Measurements from ENCODE around the gene KDR.

KDR gene

GRCh38 chr4:55079451-55080173, 45.8 kb downstream of the KDR start:
- DNase-seq (ENCODE audit: low read depth, low spot score) = no peak

DNA sequence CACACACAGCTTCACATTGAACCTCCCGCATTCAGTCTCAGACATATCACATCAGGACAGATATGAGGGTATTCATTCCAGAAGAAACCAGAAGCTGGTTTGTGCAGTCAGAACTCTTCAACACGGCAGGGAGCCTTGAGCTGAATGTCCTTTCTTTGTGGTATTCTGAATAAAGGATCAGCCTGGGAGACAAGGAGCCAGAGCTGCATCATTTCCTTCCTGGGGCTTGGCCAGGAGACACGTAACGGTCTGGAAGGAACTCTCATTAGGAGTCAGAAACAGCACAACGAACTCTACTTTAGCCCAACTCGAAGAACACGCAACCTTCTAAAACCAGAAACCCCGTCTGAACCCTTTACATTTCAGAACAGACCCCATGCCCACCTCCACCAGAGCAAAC, 46.4 kb downstream of the KDR start:
- DNase-seq (ENCODE audit: low read depth, low spot score) = no peak

GRCh38 chr4:55077577-55077976, 47.8 kb downstream of the KDR start:
- DNase-seq (ENCODE audit: low read depth, low spot score) = no peak

DNA sequence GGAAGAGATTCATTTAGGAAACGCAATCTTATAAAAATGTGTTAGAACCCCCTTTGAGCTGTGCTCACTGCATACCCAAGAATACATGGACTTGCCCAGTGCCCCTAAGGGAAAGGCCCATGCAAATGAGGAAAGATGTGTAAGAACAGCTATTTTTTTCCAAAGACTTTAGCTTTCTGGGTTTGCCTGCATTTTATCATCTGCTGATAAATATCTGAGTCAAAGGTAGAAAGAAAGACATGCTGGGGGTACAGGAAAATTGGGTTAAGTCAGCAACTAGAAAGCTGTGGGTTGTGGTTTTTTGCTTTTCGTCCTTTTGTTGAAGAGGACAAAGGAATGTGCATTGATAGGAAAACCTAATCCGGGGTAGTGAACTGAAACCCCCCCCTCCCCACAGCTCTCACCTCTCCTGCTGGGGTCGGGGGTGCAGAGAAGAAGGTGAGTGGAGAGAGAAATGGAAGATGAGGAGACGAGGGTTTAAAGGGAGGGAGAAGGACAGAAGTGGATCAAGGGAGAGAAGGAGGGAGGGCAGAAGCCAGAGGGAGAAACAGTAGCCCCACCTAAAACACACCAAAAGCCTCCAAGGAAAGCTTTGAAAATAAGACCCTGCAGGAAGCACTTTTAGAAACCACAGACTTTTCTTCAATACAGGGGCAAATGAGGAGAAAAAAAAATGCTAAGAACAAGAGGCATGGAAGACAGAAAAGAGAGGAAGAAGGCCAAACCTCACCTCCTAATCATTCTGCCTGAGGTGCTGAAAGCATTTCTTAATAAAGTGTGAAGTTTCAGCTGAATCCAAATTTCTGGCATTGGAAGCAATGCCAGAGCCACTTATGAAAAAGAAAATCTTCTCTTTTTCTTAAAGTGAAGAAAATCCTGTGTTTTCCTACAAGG, 49.3 kb downstream of the KDR start:
- DNase-seq (ENCODE audit: low read depth, low spot score) = no peak

- no peak for DNase-seq (ENCODE audit: low read depth, low spot score)
Measured at GRCh38 chr4:55075376-55075775, 50.0 kb downstream of the KDR start.

- DNase-seq (ENCODE audit: low read depth, low spot score) = no peak
Measured at GRCh38 chr4:55074386-55074785, 51.0 kb downstream of the KDR start.

DNA sequence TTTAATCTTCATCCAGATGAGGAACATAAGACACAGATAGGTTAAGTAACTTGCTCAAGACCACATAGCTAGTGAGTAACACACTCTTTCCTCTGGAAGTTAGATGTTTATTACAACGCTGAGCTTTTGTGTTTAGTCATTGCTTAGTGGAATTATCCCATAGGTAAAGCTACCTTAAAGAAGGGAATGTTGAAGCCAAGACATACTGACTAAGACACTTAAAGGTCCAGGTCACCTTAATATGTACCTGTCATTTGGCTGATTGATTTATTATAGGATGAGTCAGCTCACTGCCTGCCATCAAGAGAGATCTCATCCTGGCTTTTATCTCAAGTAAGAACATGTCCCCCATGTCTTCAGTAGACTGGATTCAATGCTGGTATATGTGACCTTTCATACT, 53.4 kb downstream of the KDR start:
- no peak for DNase-seq (ENCODE audit: low read depth, low spot score)

- DNase-seq (ENCODE audit: low read depth, low spot score) = no peak
Measured at GRCh38 chr4:55069248-55069647, 56.1 kb downstream of the KDR start.

DNA sequence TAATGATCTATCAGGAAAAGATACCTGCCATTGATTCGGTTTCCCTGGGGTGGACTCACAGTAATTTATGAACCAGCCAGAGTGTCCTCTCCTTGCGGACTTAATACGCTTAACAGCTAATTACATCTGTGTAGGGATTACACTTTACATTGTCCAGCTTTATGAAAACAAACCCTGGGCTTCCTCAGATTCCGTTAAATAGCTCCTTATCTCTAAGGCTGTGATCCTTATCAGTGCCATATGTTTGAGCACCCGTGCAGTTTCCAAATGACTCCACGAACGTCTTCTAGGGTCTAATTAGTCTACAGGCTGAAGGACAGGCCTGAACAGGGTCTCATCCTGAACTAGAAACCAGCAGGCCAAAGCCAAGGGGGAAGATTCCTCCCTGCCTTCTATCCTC, 56.9 kb downstream of the KDR start:
- DNase-seq (ENCODE audit: low read depth, low spot score) = no peak

DNA sequence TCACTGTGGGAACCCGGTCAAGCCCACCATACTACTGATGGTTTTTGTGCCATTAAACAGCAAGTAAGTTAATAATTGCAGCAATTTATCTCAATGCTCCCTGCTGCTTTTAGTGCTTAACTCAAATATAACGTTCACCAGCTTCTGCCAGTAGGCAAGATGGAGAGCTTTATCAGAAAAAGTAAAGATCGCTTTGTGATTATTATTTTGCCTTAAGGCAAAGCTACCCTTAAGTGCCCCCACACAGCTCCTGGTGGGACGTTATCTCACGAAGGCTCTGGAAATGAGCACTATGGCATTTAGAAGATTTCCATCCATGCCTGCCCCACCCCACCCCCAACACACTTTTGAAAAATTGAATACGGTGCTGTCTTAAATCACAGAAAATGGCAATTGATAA, 59.4 kb downstream of the KDR start:
- DNase-seq (ENCODE audit: low read depth, low spot score) = no peak

DNA sequence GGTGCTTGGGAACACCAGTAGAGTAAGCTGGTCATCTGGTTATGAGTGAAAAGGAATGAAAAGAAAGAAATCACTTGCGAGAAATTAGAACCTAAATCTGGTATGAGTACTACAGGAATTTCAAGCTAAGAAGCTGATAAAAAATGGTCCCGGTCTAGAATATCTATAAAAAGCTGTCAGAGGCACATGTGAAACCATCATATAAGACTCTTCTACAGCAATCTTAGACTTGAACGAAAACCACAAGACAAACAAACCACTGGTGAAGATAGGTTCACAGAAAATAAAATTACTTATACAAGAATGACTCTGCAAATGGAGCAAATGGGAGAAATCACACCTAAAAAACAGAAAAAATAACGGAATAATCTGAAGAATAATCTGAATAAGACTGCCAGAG, 69.9 kb downstream of the KDR start:
- no peak for DNase-seq (ENCODE audit: low read depth, low spot score)

GRCh38 chr4:55051532-55051931, 73.9 kb downstream of the KDR start:
- no peak for DNase-seq (ENCODE audit: low read depth, low spot score)

DNA sequence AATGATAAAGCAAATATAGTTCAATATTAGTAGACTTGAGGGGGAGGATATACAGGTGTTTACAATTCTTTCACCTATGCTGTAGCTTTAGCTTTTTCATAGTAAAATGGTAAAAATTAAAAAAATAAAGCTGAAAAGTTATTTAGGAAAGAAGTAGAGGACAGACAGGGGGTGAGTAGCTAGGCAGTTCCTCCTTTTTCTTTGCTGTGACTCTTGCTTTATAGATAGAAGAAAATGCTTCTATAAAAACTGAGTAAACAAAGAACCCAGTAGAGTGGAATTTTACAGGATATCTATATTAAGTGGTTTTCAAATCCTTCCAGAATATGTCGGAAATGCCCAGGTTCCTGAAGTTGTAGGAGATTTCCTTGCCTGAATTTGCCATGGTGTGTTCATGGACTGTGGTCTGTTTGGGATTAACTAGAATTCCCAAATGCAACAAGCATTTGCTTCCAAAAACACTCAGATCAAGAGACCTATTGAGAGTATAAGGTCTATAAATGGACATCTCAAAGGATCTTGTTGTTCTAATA, 74.9 kb downstream of the KDR start:
- no peak for DNase-seq (ENCODE audit: low read depth, low spot score)

- DNase-seq (ENCODE audit: low read depth, low spot score) = no peak
Measured at GRCh38 chr4:55038176-55038890, 87.1 kb downstream of the KDR start.

- DNase-seq (ENCODE audit: low read depth, low spot score) = no peak
Measured at GRCh38 chr4:55037728-55038127, 87.7 kb downstream of the KDR start.

DNA sequence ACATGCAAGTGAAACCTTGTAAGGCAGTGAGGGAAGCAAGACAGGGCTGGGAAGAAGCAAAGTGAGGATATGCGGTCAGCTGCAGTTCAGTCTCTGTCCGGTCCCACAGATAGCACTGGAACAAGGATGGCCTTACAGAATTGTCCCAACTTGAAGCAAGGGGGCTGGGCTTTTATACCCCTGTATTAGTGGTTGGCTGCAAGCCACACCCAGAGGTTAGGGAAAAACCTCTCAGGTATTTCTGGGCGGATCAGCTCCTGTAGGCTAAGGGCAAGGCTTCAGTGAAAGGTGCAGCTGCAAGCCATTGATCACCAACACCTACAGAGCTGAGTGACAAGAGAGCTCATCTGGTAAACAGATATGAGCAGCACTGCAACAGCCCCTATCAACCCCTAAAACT, 89.0 kb downstream of the KDR start:
- no peak for DNase-seq (ENCODE audit: low read depth, low spot score)

GRCh38 chr4:55035892-55036291, 89.5 kb downstream of the KDR start:
- DNase-seq (ENCODE audit: low read depth, low spot score) = no peak

DNA sequence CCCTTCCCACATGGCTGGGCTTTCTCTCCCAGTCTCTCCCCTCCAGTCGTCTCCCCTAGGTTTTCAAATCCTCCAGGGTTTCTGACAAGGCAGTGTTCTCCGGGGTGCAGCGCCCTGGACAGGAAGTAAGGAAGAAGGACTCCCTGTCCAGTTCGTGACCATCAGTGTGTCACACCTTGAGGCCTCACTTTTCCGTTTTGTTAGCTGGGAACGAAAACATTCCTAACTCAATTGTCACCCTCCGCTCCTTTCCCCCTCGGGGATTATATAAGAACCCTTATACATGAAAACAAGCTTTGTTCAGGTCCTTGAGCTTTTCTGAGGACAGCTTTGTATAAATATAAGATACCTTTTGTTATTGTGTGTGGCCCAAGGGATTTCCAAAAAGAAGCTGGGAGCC, 92.1 kb downstream of the KDR start:
- DNase-seq (ENCODE audit: low read depth, low spot score) = no peak

- no peak for DNase-seq (ENCODE audit: low read depth, low spot score)
Measured at GRCh38 chr4:55032788-55033187, 92.6 kb downstream of the KDR start.

- no peak for DNase-seq (ENCODE audit: low read depth, low spot score)
Measured at GRCh38 chr4:55032179-55032578, 93.2 kb downstream of the KDR start.

DNA sequence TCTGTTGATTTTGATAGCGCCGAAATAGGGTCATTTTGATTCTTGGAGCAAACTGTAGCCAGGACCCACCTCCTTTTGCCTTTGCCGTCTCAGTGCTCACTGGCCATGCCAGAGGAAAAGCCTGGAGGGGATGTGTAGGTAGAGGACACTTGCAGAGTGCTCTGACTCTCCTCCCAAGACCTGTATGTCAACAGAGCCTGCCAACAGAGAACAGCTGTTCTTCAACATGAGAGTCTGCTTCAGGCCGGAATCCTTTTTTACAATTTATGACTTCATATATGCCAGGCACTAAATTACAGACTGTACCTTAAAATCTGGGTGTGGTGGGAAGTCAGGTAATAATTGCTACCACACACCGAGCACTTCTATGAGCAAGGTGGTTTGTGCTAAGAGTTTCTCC, 94.2 kb downstream of the KDR start:
- DNase-seq (ENCODE audit: low read depth, low spot score) = no peak

- no peak for DNase-seq (ENCODE audit: low read depth, low spot score)
Measured at GRCh38 chr4:55030589-55030988, 94.8 kb downstream of the KDR start.
